Endothelial cell of umbilical vein (primary cell): ENCODE results near the gene CHSY3. TPM values are rescaled to one million over a fixed set of nuclear protein-coding genes. Genes with fewer than 3 reads are reported as not detected.

ENCODE experiments used
- BruUV-seq: library from RNA; stranded (reverse); fragments of 400-500 nt; replicated peaks from 2 replicates; lab custom pipeline; 2021; lab: Mats Ljungman, UMichigan
- CTCF ChIA-PET: fragments of 300-600, 350-600 bp; sonication (Branson Sonifier 250); formaldehyde crosslinking; loops from one replicate; lab custom pipeline; 2021; ENCODE audit warnings: antibody characterized with exemption, inconsistent platforms; lab: Charles Lee
- POLR2A ChIA-PET: fragments of 300-600, 350-600 bp; sonication (Branson Sonifier 250); formaldehyde crosslinking; loops from one replicate; lab custom pipeline; 2021; ENCODE audit warnings: antibody characterized with exemption, inconsistent platforms; lab: Charles Lee
- DNase-seq: peaks from one replicate; pipeline ENCODE4 v3.0.0-alpha.2; 2011; ENCODE audit warnings: low read depth, low spot score
- FAIRE-seq: peaks from 2 replicates; lab custom pipeline; 2011; peaks lifted over from hg19 to GRCh38; lab: Jason Lieb, UNC
- H2AFZ ChIP-seq: 2 replicates; pipeline ENCODE4 v1.6.0; 2012; ENCODE audit warnings: low read depth, low read length, control low read depth, inconsistent platforms
- H3K27ac ChIP-seq: 2 replicates; pipeline ENCODE4 v1.5.1; 2011; ENCODE audit warnings: low read depth, mild to moderate bottlenecking, control low read depth, low read length, moderate library complexity; ENCODE audit not compliant: insufficient read depth
- H3K27me3 ChIP-seq, 2 experiments: 2 replicates each; pipeline versions ENCODE4 v1.6.0 to v1.6.1; 2011; ENCODE audit warnings: low read length in 2 of 2, mixed read lengths in 1 of 2; ENCODE audit not compliant: control insufficient read depth in 2 of 2, insufficient read depth in 2 of 2
- H3K36me3 ChIP-seq, 2 experiments: 2 replicates in 1 of 2; 3 replicates in 1 of 2; pipeline ENCODE4 v1.5.1; 2011; ENCODE audit warnings: low read length in 2 of 2, mild to moderate bottlenecking in 1 of 2, moderate library complexity in 1 of 2; ENCODE audit not compliant: control insufficient read depth in 2 of 2, insufficient read depth in 2 of 2; ENCODE audit errors: extremely low read depth in 1 of 2
- H3K4me1 ChIP-seq: 3 replicates; pipeline ENCODE4 v1.5.1; 2011; ENCODE audit warnings: mild to moderate bottlenecking, low read length; ENCODE audit not compliant: control insufficient read depth, insufficient read depth; ENCODE audit errors: extremely low read depth
- H3K4me2 ChIP-seq: 2 replicates; pipeline ENCODE4 v1.6.1; 2011; ENCODE audit warnings: low read length, control low read depth, mixed read lengths; ENCODE audit not compliant: insufficient read depth
- H3K4me3 ChIP-seq, 3 experiments: fragments of 200-600 bp in 1 of 3; sonication (generic), shearing (Covaris generic) in 1 of 3; replicated peaks in 1 of 3; 2 replicates each; pipeline ENCODE4 v1.5.1; 2011 to 2016; ENCODE audit warnings: control low read depth in 3 of 3, low read length in 3 of 3, mild to moderate bottlenecking in 2 of 3, inconsistent platforms in 1 of 3, low read depth in 1 of 3, moderate library complexity in 1 of 3; ENCODE audit not compliant: insufficient read depth in 1 of 3
- H3K79me2 ChIP-seq: 2 replicates; pipeline ENCODE4 v1.6.0; 2012; ENCODE audit warnings: low read length, inconsistent platforms; ENCODE audit not compliant: control insufficient read depth, insufficient read depth
- H3K9ac ChIP-seq: replicated peaks from 2 replicates; pipeline ENCODE3; 2011; ENCODE audit warnings: low read length, control low read depth; ENCODE audit not compliant: insufficient read depth; ENCODE audit errors: extremely low read depth
- H3K9me1 ChIP-seq: replicated peaks from 3 replicates; pipeline ENCODE4 v1.6.0; 2011; ENCODE audit warnings: mild to moderate bottlenecking, low read length; ENCODE audit not compliant: control insufficient read depth, insufficient read depth; ENCODE audit errors: extremely low read depth
- H3K9me3 ChIP-seq: replicated peaks from 2 replicates; pipeline ENCODE4 v1.5.1; 2012; ENCODE audit warnings: low read length, inconsistent platforms; ENCODE audit not compliant: control insufficient read depth, insufficient read depth
- H4K20me1 ChIP-seq: replicated peaks from 2 replicates; pipeline ENCODE3; 2011; ENCODE audit warnings: mild to moderate bottlenecking, low read length; ENCODE audit not compliant: control insufficient read depth, insufficient read depth; ENCODE audit errors: extremely low read depth
- EZH2 ChIP-seq: IDR thresholded peaks from 2 replicates; pipeline ENCODE4 v1.6.1; 2012; ENCODE audit warnings: borderline replicate concordance, low read depth, mild to moderate bottlenecking, moderate library complexity, low read length, inconsistent platforms; ENCODE audit not compliant: severe bottlenecking
- FOS ChIP-seq: IDR thresholded peaks from 2 replicates; pipeline ENCODE4 v1.6.1; 2011; ENCODE audit warnings: mild to moderate bottlenecking, low read length, moderate library complexity, borderline replicate concordance; ENCODE audit not compliant: insufficient read depth
- GATA2 ChIP-seq: IDR thresholded peaks from 2 replicates; pipeline ENCODE4 v1.7.0; 2011; ENCODE audit warnings: low read depth, mild to moderate bottlenecking, moderate library complexity, mixed read lengths, low read length; ENCODE audit not compliant: insufficient read length, insufficient read depth
- JUN ChIP-seq: IDR thresholded peaks from 2 replicates; pipeline ENCODE4 v1.6.1; 2011; ENCODE audit warnings: borderline replicate concordance, low read depth; ENCODE audit not compliant: insufficient read length, insufficient read depth
- MYC ChIP-seq: IDR thresholded peaks from one replicate; pipeline ENCODE4 v1.6.1; 2011; ENCODE audit warnings: mild to moderate bottlenecking, low read depth, low read length
- POLR2A ChIP-seq: IDR thresholded peaks from 2 replicates; pipeline ENCODE4 v1.6.1; 2012; ENCODE audit warnings: low read depth, mild to moderate bottlenecking, control low read depth, low read length
- dilution Hi-C: fragments of 300-500 bp; cut with MboI; formaldehyde crosslinking; loops from one replicate; pipeline ENCODE4 v1.15.0; 2019; ENCODE audit warnings: low sequenced_read_pairs; ENCODE audit not compliant: extremely low pct_ligation_motif_present
- intact Hi-C: fragments of 100-400 bp; cut with micrococcal nuclease; formaldehyde crosslinking; loops from one replicate; pipeline ENCODE4 v1.10.0; 2022
- polyA plus RNA-seq, 4 experiments: library from polyadenylated mRNA; depleted of rRNA in 3 of 4; stranded (reverse) in 3 of 4; unstranded in 1 of 4; fragments of >200 nt; gene quantifications; 2 replicates each; pipeline versions ENCODE4 v1.2.1 to v1.2.3, GENCODE V29; 2011 to 2012; ENCODE audit warnings: missing spikeins in 1 of 4
- total RNA-seq: library from RNA; stranded (reverse); gene quantifications from 2 replicates; pipeline ENCODE4 v1.2.3, GENCODE V29; 2021
- TF ChIP-seq, protein P1 (sequence below), 2 donors: IDR thresholded peaks; 1 replicate in 1 of 2; 2 replicates in 1 of 2; pipeline ENCODE4 v1.5.1; 2011; ENCODE audit warnings: low read length in 2 of 2, mild to moderate bottlenecking in 2 of 2, moderate library complexity in 2 of 2, control low read depth in 1 of 2, inconsistent platforms in 1 of 2, low read depth in 1 of 2; ENCODE audit not compliant: insufficient read depth in 1 of 2; ENCODE audit errors: extremely low read depth in 1 of 2

The CHSY3 gene
- total and polyA plus RNA-seq, 2 donors (not counting 3 experiments of a cell fraction or from before 2014, with no cell fraction given), result 2.2 to 8.4 TPM

- no peak for FAIRE-seq
- ChIA-PET CTCF (no interaction called here), POLR2A (no interaction called here)
- BruUV-seq, result no TSS peak
- no peaks in the 10 kb centered on the region for H3K9me3 ChIP-seq
- H3K27ac ChIP-seq, result no peak overlapping the region
- H2AFZ ChIP-seq, result no peak overlapping the region
- H3K79me2 ChIP-seq, result no peaks in the 10 kb centered on the region
- H3K9me1 ChIP-seq, result no peaks in the 10 kb centered on the region
- no peak overlapping the region for H3K4me3 ChIP-seq
- no peaks in the 10 kb centered on the region for H4K20me1 ChIP-seq
- no peak overlapping the region for H3K9ac ChIP-seq
- no peaks in the 10 kb centered on the region for H3K27me3 ChIP-seq
- no peak for DNase-seq
- dilution Hi-C loops, result no loop called here
- H3K4me1 ChIP-seq, result peaks cover 5% of the 10 kb centered on the region
- no peak overlapping the region for H3K4me2 ChIP-seq
- intact Hi-C loops, result no loop called here
- no peak for TF ChIP-seq EZH2
- no peaks in the 10 kb centered on the region for H3K36me3 ChIP-seq
Measured at GRCh38 chr5:130025511-130025910, 121.2 kb downstream of the CHSY3 start.

GRCh38 chr5:130032807-130033206, 128.5 kb downstream of the CHSY3 start:
- no peaks in the 10 kb centered on the region for H3K36me3 ChIP-seq
- H3K79me2 ChIP-seq, result no peaks in the 10 kb centered on the region
- no peak overlapping the region for H3K4me2 ChIP-seq
- BruUV-seq, result no TSS peak
- H2AFZ ChIP-seq, result no peak overlapping the region
- no peaks in the 10 kb centered on the region for H4K20me1 ChIP-seq
- FAIRE-seq, result no peak
- H3K9me1 ChIP-seq, result no peaks in the 10 kb centered on the region
- ChIA-PET CTCF (no interaction called here), POLR2A (no interaction called here)
- no peak overlapping the region for H3K4me3 ChIP-seq
- dilution Hi-C loops, result no loop called here
- H3K9ac ChIP-seq, result no peak overlapping the region
- H3K27ac ChIP-seq, result no peak overlapping the region
- no peaks in the 10 kb centered on the region for H3K27me3 ChIP-seq
- no peak for DNase-seq
- no peak for TF ChIP-seq JUN
- TF ChIP-seq, protein P1, sequence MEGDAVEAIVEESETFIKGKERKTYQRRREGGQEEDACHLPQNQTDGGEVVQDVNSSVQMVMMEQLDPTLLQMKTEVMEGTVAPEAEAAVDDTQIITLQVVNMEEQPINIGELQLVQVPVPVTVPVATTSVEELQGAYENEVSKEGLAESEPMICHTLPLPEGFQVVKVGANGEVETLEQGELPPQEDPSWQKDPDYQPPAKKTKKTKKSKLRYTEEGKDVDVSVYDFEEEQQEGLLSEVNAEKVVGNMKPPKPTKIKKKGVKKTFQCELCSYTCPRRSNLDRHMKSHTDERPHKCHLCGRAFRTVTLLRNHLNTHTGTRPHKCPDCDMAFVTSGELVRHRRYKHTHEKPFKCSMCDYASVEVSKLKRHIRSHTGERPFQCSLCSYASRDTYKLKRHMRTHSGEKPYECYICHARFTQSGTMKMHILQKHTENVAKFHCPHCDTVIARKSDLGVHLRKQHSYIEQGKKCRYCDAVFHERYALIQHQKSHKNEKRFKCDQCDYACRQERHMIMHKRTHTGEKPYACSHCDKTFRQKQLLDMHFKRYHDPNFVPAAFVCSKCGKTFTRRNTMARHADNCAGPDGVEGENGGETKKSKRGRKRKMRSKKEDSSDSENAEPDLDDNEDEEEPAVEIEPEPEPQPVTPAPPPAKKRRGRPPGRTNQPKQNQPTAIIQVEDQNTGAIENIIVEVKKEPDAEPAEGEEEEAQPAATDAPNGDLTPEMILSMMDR (IDR thresholded peaks at IDR 0.05; ENCODE audit: extremely low read depth in 1 of 2, insufficient read depth in 1 of 2, low read depth in 1 of 2, low read length in 2 of 2), result no peak
- no peak for TF ChIP-seq EZH2
- TF ChIP-seq MYC, result no peak
- TF ChIP-seq GATA2, result no peak
- no peak for TF ChIP-seq POLR2A
- TF ChIP-seq FOS, result no peak
- no peaks in the 10 kb centered on the region for H3K4me1 ChIP-seq
- H3K9me3 ChIP-seq, result no peaks in the 10 kb centered on the region
- intact Hi-C loops, result no loop called here
